ENCODE data around the gene GIMAP1.

GRCh38 chr7:150742286-150742968, 26.0 kb downstream of the GIMAP1 start:
- TF ChIP-seq TAF1 (IDR thresholded peaks at IDR 0.05; ENCODE audit: borderline replicate concordance, low read depth, low read length) (no peak), POLR2A (IDR thresholded peaks at IDR 0.05; ENCODE audit: low read depth, low read length) (no peak; the same call in 1 of the 2 replicates), POLR2AphosphoS5 (IDR thresholded peaks at IDR 0.05; ENCODE audit: low read depth, low read length) (no peak)

Measured in GM12892 (cell line).